ENCODE measurements around the gene FBXO31.
"Not testable (repeated sequence)": the region's sequence is repeated elsewhere in the genome, so short reads cannot be mapped to it uniquely, and the experiment has no call there.

The FBXO31 gene

DNA sequence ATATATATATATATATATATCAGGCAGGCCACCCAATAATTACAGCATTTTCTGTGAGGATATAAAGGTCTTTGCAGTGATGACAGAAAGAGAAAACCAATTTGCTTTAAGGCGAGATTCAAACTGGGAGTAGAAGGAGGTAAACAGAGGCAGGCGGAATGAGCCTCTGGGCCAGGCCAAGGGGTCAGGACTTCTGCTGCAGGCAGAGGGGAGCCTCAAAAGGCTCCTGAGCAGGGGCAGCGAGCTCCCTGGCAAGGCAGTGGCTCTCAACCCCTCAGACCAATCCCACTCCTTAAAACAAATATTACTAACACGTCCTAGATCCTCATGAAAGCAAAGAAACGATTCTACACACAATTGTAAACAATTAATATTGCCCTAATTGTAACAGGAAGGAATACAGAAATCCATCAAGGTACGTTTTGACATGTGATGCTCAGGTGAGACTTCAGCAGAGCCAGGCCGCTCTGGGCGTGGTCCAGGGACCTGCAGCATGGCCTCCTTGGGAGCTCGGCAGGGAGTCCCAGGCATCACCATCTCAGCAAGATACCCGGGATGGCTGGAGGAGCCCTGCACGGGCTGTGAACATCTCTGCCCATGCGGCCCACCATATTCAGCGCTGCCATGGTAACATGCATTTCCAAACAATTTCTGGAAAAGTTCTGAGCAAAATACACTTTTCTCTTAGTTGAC, 18.4 kb downstream of the FBXO31 start:
- Histone ChIP-seq H3K9me3 (ENCODE audit: insufficient read depth, low read length, severe bottlenecking) (no peaks in the 10 kb centered on the region), H3K4me2 (ENCODE audit: insufficient read depth, low read length) (no peak overlapping the region), H3K4me3 (ENCODE audit: low read depth in 1 of 2, low read length in 2 of 2) (no peak overlapping the region), H3K36me3 (ENCODE audit: insufficient read depth, low read length) (peaks cover 47% of the 10 kb centered on the region), H3K9ac (ENCODE audit: low read depth, low read length) (no peak overlapping the region), H3K4me1 (ENCODE audit: insufficient read depth, low read length) (no peaks in the 10 kb centered on the region), H3K27me3 (ENCODE audit: insufficient read depth, low read length, poor library complexity) (no peaks in the 10 kb centered on the region), H3K27ac (ENCODE audit: low read length) (no peak overlapping the region), H3K79me2 (ENCODE audit: insufficient read depth, low read length) (peaks cover 87% of the 10 kb centered on the region), H2AFZ (ENCODE audit: low read depth, low read length) (no peak overlapping the region), H4K20me1 (ENCODE audit: insufficient read depth, low read length) (peaks cover 62% of the 10 kb centered on the region)
- ATAC-seq (ENCODE audit: insufficient read depth, low read depth) = no peak
- no peak for DNase-seq
- TF ChIP-seq, protein P1, sequence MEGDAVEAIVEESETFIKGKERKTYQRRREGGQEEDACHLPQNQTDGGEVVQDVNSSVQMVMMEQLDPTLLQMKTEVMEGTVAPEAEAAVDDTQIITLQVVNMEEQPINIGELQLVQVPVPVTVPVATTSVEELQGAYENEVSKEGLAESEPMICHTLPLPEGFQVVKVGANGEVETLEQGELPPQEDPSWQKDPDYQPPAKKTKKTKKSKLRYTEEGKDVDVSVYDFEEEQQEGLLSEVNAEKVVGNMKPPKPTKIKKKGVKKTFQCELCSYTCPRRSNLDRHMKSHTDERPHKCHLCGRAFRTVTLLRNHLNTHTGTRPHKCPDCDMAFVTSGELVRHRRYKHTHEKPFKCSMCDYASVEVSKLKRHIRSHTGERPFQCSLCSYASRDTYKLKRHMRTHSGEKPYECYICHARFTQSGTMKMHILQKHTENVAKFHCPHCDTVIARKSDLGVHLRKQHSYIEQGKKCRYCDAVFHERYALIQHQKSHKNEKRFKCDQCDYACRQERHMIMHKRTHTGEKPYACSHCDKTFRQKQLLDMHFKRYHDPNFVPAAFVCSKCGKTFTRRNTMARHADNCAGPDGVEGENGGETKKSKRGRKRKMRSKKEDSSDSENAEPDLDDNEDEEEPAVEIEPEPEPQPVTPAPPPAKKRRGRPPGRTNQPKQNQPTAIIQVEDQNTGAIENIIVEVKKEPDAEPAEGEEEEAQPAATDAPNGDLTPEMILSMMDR (IDR thresholded peaks at IDR 0.05; ENCODE audit: borderline replicate concordance, extremely low read depth, low read length, poor library complexity, severe bottlenecking) = no peak
- TF ChIP-seq EZH2 (IDR thresholded peaks at IDR 0.05; ENCODE audit: borderline replicate concordance, low read depth, low read length, severe bottlenecking) = no peak

DNA sequence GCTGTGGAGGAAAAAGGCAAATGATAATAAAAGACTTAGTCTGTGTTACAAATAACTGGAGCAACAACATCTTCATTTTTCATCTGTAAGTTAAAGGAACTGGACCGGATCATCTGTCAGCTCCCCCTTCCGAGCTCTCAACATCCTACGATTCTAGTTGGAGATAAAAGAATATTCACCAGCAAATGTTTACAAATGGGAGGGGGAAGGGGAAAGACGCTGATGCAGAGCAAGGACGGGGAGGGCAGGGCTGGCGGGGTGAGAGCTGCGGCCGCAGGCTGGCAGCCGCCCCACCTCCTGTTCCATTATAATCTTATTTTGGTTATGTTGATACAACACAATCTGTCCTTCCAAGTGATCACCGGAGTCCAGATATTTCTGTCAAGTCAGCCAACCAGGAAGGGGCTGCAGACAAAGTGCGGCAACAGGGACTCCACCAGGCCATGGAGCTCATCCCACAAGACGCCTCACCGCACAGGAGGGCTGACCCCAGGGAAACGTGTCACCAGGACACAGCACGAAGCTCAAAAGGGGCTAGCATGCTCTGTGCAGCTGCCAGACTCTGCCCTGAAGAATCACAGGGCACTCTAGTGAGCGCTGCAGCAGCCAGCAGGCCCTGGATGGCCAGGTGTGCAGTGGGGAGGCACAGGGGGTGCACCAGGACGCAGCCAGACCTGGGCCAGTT, 19.7 kb downstream of the FBXO31 start:
- H3K9me3 ChIP-seq (ENCODE audit: insufficient read depth, low read length, severe bottlenecking) = no peaks in the 10 kb centered on the region
- H2AFZ ChIP-seq (ENCODE audit: low read depth, low read length) = no peak overlapping the region
- TF ChIP-seq, protein P1 (IDR thresholded peaks at IDR 0.05; ENCODE audit: borderline replicate concordance, extremely low read depth, low read length, poor library complexity, severe bottlenecking) = no peak
- TF ChIP-seq EZH2 (IDR thresholded peaks at IDR 0.05; ENCODE audit: borderline replicate concordance, low read depth, low read length, severe bottlenecking) = no peak
- no peak overlapping the region for H3K4me3 ChIP-seq (ENCODE audit: low read depth in 1 of 2, low read length in 2 of 2)
- H3K4me2 ChIP-seq (ENCODE audit: insufficient read depth, low read length) = no peak overlapping the region
- no peak overlapping the region for H3K9ac ChIP-seq (ENCODE audit: low read depth, low read length)
- ATAC-seq (ENCODE audit: insufficient read depth, low read depth) = no peak
- H3K27ac ChIP-seq (ENCODE audit: low read length) = no peak overlapping the region
- H3K79me2 ChIP-seq (ENCODE audit: insufficient read depth, low read length) = peaks cover 77% of the 10 kb centered on the region
- no peaks in the 10 kb centered on the region for H3K27me3 ChIP-seq (ENCODE audit: insufficient read depth, low read length, poor library complexity)
- H4K20me1 ChIP-seq (ENCODE audit: insufficient read depth, low read length) = peaks cover 64% of the 10 kb centered on the region
- H3K36me3 ChIP-seq (ENCODE audit: insufficient read depth, low read length) = peaks cover 59% of the 10 kb centered on the region
- DNase-seq = no peak
- H3K4me1 ChIP-seq (ENCODE audit: insufficient read depth, low read length) = no peaks in the 10 kb centered on the region

DNA sequence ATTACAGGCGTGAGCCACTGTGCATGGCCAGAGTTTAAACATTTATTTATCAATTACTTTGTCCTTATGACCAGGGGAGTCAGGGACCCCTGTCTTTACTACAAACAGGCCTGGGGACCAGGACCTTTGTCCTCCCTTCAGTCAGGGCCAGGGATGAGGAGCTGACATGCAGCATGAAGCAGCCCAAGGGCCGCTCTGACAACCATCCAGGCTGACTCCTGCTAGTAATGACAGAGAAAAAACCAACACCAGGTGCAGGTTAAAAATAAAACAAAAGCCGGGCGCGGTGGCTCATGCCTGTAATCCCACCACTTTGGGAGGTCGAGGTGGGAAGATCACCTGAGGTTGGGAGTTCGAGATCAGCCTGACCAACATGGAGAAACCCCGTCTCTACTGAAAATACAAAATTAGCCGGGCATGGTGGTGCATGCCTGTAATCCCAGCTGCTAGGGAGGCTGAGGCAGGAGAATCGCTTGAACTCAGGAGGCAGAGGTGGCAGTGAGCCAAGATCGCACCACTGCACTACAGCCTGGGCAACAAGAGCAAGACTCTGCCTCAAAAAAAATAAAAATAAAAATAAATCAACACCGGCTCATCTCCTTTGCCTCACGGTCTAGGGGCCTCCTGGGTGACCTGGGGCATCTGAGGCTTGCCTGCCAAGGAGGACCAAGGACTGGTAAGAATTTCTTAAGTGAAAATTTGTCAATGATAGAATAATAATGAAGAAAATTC, 20.6 kb downstream of the FBXO31 start:
- H3K4me1 ChIP-seq (ENCODE audit: insufficient read depth, low read length); ATAC-seq (ENCODE audit: insufficient read depth, low read depth); H3K4me2 ChIP-seq (ENCODE audit: insufficient read depth, low read length); H3K9ac ChIP-seq (ENCODE audit: low read depth, low read length); DNase-seq; H2AFZ ChIP-seq (ENCODE audit: low read depth, low read length); H3K4me3 ChIP-seq (ENCODE audit: low read depth in 1 of 2, low read length in 2 of 2); H3K27ac ChIP-seq (ENCODE audit: low read length); H3K27me3 ChIP-seq (ENCODE audit: insufficient read depth, low read length, poor library complexity); H3K9me3 ChIP-seq (ENCODE audit: insufficient read depth, low read length, severe bottlenecking): not testable (repeated sequence)
- peaks cover 66% of the 10 kb centered on the region for H4K20me1 ChIP-seq (ENCODE audit: insufficient read depth, low read length)
- H3K36me3 ChIP-seq (ENCODE audit: insufficient read depth, low read length) = peaks cover 68% of the 10 kb centered on the region
- H3K79me2 ChIP-seq (ENCODE audit: insufficient read depth, low read length) = peaks cover 71% of the 10 kb centered on the region
